D721Med (cell line): ENCODE measurements around the gene RSU1.

Experiments used
- DNase-seq: peaks from one replicate; pipeline ENCODE4 v3.0.0; 2011; ENCODE audit warnings: low spot score; ENCODE audit not compliant: insufficient read length
- FAIRE-seq: peaks from 2 replicates; lab custom pipeline; 2011; peaks lifted over from hg19 to GRCh38; lab: Jason Lieb, UNC
- TF ChIP-seq, protein P1 (sequence below): IDR thresholded peaks from 2 replicates; pipeline ENCODE4 v1.5.1; 2012; ENCODE audit warnings: mild to moderate bottlenecking, control low read depth; ENCODE audit not compliant: insufficient read depth; ENCODE audit errors: missing control alignments

Gene RSU1

GRCh38 chr10:16803464-16803863, 13.8 kb downstream of the RSU1 start:
- TF ChIP-seq, protein P1, sequence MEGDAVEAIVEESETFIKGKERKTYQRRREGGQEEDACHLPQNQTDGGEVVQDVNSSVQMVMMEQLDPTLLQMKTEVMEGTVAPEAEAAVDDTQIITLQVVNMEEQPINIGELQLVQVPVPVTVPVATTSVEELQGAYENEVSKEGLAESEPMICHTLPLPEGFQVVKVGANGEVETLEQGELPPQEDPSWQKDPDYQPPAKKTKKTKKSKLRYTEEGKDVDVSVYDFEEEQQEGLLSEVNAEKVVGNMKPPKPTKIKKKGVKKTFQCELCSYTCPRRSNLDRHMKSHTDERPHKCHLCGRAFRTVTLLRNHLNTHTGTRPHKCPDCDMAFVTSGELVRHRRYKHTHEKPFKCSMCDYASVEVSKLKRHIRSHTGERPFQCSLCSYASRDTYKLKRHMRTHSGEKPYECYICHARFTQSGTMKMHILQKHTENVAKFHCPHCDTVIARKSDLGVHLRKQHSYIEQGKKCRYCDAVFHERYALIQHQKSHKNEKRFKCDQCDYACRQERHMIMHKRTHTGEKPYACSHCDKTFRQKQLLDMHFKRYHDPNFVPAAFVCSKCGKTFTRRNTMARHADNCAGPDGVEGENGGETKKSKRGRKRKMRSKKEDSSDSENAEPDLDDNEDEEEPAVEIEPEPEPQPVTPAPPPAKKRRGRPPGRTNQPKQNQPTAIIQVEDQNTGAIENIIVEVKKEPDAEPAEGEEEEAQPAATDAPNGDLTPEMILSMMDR = no peak
- DNase-seq = no peak
- no peak for FAIRE-seq

DNA sequence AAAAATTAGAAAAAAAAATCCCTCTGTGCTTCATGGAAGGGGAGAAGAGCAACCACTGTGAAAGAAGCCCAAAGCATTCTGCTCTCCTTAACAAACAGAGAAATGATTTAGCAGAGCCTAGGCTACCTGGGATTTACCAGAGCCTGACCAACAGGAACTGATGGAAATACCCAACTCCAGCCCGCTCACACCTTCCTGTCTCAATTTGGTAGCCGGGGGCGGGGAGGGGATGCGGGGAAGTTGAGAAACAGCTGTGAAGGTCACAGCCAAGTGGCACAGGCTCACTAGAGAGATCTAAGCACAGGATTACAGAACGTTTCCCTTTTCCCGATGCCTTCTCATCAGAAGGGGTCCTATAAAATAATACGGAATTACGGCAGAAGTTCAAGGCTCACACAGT, 17.6 kb downstream of the RSU1 start:
- FAIRE-seq (no peak), DNase-seq (no peak)
- TF ChIP-seq, protein P1 = no peak

- FAIRE-seq (no peak), DNase-seq (no peak)
- TF ChIP-seq, protein P1 = no peak
Observed at GRCh38 chr10:16798571-16798970, 18.7 kb downstream of the RSU1 start.

DNA sequence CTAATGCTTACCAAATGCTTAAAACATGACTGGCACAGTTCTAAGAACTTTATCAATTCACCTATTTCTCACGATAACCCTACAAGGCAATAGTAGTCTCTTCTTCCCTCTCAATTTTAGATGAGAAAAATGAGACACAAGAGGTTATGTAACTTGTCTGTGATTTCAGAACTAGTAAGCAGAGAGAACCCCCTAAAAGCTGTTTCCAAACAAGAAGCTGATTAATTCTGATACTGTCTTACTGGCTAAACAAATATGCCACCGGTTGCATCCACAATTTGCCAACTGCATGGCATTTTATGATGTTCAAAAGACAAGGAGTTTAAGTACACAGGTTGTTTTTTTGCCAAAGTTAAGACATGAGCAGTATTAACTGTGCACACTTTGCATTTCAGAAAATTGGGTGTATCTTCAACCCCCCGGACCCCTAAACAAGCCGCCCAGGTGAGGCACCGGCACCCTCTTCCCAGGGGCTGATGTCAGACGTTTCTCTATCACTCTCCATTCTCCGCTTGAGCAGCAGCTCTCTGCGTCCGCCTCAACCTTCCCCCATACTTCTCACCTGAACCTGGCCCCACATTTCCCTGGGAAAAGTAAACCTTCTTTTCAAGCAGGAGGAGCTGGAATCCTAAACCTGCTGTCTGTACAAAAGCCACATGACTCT, 21.7 kb downstream of the RSU1 start:
- FAIRE-seq = no peak
- TF ChIP-seq, protein P1 = no peak

GRCh38 chr10:16794005-16794404, 23.2 kb downstream of the RSU1 start:
- DNase-seq (no peak), FAIRE-seq (no peak)
- TF ChIP-seq, protein P1 = no peak

More for the DNA sequence above, 21.7 kb downstream of the RSU1 start:
- DNase-seq = no peak

DNA sequence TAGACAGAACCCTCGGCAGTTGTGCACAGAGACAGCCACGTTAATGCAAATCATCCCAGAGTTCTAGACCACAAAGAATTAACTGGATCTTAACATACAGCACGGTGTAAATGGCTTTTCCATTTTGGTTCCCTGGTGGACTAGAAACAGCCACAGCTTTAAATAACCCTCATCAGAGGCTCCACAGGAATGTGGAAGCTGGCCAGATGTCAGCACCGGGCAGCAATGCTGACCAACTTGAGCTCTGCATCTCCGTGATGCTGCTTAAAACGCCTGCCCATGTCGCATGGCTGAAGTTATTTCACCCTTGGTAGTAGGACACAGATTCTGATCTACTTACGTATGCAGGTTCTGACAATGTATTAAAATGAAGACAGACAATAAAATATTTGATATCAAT, 24.5 kb downstream of the RSU1 start:
- no peak for FAIRE-seq
- TF ChIP-seq, protein P1 = no peak
- DNase-seq = no peak

- no peak for FAIRE-seq
- DNase-seq = no peak
- TF ChIP-seq, protein P1 = no peak
Observed at GRCh38 chr10:16789765-16790164, 27.5 kb downstream of the RSU1 start.
